Measurements from ENCODE around the gene GSTM1. TPM values are rescaled to one million over a fixed set of nuclear protein-coding genes. Genes with fewer than 3 reads are reported as not detected.
"Not testable (repeated sequence)": the region's sequence is repeated elsewhere in the genome, so short reads cannot be mapped to it uniquely, and the experiment has no call there.

GSTM1 gene
- total RNA-seq, 1 donor = 0.86 TPM

- DNase-seq (ENCODE audit: low read depth) = no peak
- no peak for TF ChIP-seq CTCF (IDR thresholded peaks at IDR 0.05; ENCODE audit: insufficient read depth, low read depth, low read length)
- H3K4me3 ChIP-seq (ENCODE audit: low read depth, low read length) = no peak overlapping the region
Measured at GRCh38 chr1:109689844-109690405, 2.3 kb downstream of the GSTM1 start.

DNA sequence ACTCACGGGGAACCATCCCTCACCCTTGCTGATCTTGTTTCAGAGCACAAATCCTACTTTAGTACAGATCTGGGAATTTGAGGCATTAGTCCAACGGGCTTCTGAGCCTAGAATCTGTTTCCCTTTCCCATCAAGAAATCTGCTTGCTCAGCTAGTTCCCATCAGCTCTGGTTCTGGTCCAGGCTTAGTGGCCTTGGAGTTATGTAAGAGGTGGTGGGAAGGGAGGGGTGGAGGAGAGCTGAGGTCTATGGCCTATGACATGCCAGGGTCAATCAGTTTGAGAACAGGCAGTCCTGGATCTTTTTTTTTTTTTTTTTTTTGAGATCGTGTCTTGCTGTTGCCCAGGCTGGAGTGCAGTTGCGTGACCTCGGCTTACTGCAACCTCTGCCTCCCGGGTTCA lies 4.1 kb downstream of the GSTM1 start:
- peak; percentile 44 for DNase-seq (ENCODE audit: low read depth)
- TF ChIP-seq CTCF (IDR thresholded peaks at IDR 0.05; ENCODE audit: insufficient read depth, low read depth, low read length) = no peak
- H3K4me3 ChIP-seq (ENCODE audit: low read depth, low read length) = no peak overlapping the region

GRCh38 chr1:109694400-109694799 lies 6.8 kb downstream of the GSTM1 start:
- DNase-seq (ENCODE audit: low read depth); H3K4me3 ChIP-seq (ENCODE audit: low read depth, low read length): not testable (repeated sequence)

- not testable (repeated sequence) for H3K4me3 ChIP-seq (ENCODE audit: low read depth, low read length); DNase-seq (ENCODE audit: low read depth)
Measured at GRCh38 chr1:109695138-109695537, 7.5 kb downstream of the GSTM1 start.

DNA sequence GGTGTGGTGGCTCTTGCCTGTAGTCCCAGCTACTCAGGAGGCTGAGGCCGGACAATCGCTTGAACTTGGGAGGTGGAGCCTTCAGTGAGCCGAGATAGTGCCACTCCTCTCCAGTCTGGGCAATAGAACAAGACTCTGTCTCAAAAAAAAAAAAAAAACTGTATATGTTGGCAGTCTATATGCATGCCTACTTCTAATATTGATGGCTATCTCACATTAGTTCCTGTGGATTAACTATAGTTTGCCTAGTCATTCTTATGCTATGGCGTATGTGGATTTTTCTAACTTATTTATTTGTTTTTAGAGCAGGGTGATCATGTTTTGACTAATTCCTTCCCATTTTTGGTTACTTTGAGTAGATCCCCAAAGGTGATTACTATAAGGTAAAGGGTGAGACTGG lies 9.4 kb downstream of the GSTM1 start:
- no peak for DNase-seq (ENCODE audit: low read depth)
- no peak overlapping the region for H3K4me3 ChIP-seq (ENCODE audit: low read depth, low read length)
- TF ChIP-seq CTCF (IDR thresholded peaks at IDR 0.05; ENCODE audit: insufficient read depth, low read depth, low read length) = no peak

- not testable (repeated sequence) for DNase-seq (ENCODE audit: low read depth); H3K4me3 ChIP-seq (ENCODE audit: low read depth, low read length)
Measured at GRCh38 chr1:109697861-109698260, 10.2 kb downstream of the GSTM1 start.

DNA sequence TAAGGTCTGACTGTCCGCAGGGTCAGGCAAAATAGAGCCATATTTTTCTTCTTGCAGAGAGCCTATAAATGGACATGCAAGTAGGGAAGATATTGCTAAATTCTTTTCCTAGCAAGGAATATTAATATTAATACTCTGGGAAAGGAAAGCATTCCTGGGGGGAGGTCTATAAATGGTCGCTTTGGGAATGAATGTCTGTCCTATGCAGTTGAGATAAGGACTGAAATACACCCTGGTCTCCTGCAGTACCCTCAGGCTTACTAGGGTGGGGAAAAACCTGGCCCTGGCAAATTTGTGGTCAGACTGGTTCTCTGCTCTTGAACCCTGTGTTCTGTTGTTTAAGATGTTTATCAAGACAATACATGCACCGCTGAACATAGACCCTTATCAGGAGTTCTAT lies 15.3 kb downstream of the GSTM1 start:
- not testable (repeated sequence) for H3K4me3 ChIP-seq (ENCODE audit: low read depth, low read length); DNase-seq (ENCODE audit: low read depth)

GRCh38 chr1:109704173-109704572 lies 16.6 kb downstream of the GSTM1 start:
- H3K4me3 ChIP-seq (ENCODE audit: low read depth, low read length) = no peak overlapping the region
- DNase-seq (ENCODE audit: low read depth) = no peak
- TF ChIP-seq CTCF (IDR thresholded peaks at IDR 0.05; ENCODE audit: insufficient read depth, low read depth, low read length) = no peak

GRCh38 chr1:109705411-109705810 lies 17.8 kb downstream of the GSTM1 start:
- no peak for TF ChIP-seq CTCF (IDR thresholded peaks at IDR 0.05; ENCODE audit: insufficient read depth, low read depth, low read length)
- DNase-seq (ENCODE audit: low read depth) = no peak
- H3K4me3 ChIP-seq (ENCODE audit: low read depth, low read length) = no peak overlapping the region

GRCh38 chr1:109708949-109709348 lies 21.3 kb downstream of the GSTM1 start:
- DNase-seq (ENCODE audit: low read depth); H3K4me3 ChIP-seq (ENCODE audit: low read depth, low read length): not testable (repeated sequence)

GRCh38 chr1:109709822-109710221 lies 22.2 kb downstream of the GSTM1 start:
- DNase-seq (ENCODE audit: low read depth); H3K4me3 ChIP-seq (ENCODE audit: low read depth, low read length): not testable (repeated sequence)

- peak within 1 kb of the TSS; percentile 36 for H3K4me3 ChIP-seq (ENCODE audit: low read depth, low read length)
- not testable (repeated sequence) for DNase-seq (ENCODE audit: low read depth)
Measured at GRCh38 chr1:109711593-109712320, 24.1 kb downstream of the GSTM1 start, which contains the start of gene GSTM5. Gene GSTM5, plus strand, starts transcription at chr1:109712251. Its CDS starts 62 bp downstream, at chr1:109712313.

Measured in fibroblast of villous mesenchyme (primary cell).